Measurements from ENCODE around the gene REEP1.
"Not testable (repeated sequence)": the region's sequence is repeated elsewhere in the genome, so short reads cannot be mapped to it uniquely, and the experiment has no call there.

Gene REEP1

GRCh38 chr2:86347401-86347800 lies 10.0 kb upstream of the REEP1 start:
- DNase-seq (ENCODE audit: low read depth in 2 of 2, low spot score in 1 of 2): no peak

- not testable (repeated sequence) for DNase-seq (ENCODE audit: low read depth in 2 of 2, low spot score in 1 of 2)
Measured at GRCh38 chr2:86345783-86346370, 8.5 kb upstream of the REEP1 start.

- no peak for DNase-seq (ENCODE audit: low read depth in 2 of 2, low spot score in 1 of 2)
Measured at GRCh38 chr2:86344404-86344803, 7.0 kb upstream of the REEP1 start.

DNA sequence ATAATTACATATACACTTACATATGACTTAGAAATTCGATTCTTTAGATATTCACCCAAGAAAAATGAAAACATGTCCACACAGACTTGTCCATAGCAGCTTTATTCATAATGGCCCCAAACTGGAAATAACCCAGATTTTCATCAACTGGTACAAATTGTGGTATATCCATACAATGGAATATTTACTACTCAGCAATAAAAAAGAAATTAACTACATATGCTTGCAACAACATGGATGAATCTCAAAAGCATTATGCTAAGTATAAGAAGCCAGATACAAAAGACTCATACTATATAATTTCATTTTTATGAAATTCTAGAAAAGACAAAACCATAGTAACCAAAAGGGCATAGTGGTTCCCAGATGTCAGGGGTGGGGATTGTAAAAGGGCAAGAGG lies 5.1 kb upstream of the REEP1 start:
- DNase-seq (ENCODE audit: low read depth in 2 of 2, low spot score in 1 of 2): no peak

GRCh38 chr2:86341470-86341869 lies 4.0 kb upstream of the REEP1 start:
- no peak for DNase-seq (ENCODE audit: low read depth in 2 of 2, low spot score in 1 of 2)

DNA sequence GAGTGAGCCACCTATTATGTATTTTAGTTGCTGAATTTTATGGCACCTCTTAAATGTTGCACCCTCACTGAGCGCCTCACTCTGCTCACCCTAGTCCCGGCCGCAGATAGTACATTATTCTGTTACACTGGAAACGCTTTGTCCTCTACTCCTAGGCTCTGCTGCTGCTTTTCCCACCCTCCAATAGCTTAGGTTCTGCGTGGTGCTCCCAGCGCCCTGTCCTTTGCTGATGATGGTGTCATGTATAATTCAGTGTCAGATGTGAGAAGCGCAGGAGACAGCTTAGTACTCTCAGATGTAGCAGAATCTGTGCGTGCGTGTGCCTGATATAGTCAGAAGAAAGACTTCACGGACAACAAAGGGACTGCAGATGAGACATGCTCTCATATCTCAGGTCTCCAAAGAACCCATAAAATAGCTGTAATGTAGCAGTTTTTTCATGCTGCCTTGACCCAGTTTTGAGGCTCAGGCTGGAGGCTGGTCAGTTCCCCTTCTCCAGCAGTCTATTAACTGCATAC lies 1.4 kb upstream of the REEP1 start:
- no peak for DNase-seq (ENCODE audit: low read depth in 2 of 2, low spot score in 1 of 2)

DNA sequence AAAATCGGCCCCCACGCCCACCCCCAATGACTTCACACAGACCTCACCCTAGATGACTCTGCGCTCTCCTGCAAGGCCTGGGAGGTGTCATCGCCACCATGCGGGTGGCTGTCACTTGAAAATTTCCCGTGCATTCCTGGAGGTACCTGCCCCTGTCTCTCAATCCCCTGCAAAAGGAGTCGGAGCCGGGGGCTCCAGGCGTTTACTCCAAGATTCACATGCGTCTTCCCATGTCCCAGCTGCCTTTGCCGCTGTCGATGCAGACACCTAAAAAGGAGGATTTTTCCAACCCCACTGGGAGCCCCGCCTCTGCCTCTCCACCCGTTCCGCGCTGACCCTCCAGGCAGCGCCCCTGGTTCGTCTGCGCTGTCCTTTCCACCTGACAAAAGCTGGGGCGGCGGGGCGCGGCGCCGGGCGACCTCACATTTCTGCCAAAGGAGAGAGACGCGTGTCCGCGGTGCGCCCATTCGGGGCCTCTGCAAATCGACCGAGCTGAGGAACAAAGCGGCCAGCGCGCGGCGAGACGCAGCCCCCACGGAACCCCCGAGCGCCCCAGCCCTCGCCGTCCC lies 667 bp downstream of the REEP1 start:
- no peak for DNase-seq (ENCODE audit: low read depth in 2 of 2, low spot score in 1 of 2)

DNA sequence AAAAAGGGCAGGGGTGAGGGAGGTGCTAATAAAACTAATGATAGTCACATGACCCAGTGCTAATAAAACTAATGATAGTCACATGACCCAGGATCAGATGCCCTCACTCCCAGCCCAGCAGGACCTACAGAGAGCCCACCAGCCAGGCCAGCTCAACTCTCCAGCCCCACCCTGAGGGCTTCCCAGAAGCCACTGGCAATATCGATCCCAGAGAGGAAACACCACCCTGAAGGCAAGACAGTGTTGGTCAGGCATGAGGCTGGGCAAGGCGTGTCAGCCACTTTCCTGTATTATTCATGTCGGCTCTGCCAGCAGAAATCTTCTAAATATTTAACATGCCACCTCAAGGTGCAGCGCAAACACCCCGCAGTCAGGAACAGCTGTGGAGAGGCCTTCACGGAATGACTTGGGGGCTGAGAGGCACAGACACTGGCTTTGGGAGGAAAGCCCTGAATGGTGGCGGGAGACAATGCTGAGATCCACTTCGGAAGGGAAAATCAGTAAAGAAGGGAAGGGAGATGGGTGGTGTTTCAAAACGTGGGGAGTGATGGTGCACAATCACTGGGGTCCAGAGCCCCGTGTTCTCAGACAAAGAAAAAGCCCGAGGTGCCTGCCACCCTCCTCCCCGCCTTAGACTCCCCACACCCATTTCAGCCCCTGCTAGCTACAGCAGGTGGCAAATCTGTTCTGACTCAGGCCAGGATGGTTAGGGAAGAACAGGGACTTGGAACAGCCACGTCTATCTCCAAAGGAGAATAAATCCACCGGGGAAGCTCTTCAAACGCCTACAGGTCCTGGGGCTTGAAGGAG lies 1.4 kb downstream of the REEP1 start:
- no peak for DNase-seq (ENCODE audit: low read depth in 2 of 2, low spot score in 1 of 2)

DNA sequence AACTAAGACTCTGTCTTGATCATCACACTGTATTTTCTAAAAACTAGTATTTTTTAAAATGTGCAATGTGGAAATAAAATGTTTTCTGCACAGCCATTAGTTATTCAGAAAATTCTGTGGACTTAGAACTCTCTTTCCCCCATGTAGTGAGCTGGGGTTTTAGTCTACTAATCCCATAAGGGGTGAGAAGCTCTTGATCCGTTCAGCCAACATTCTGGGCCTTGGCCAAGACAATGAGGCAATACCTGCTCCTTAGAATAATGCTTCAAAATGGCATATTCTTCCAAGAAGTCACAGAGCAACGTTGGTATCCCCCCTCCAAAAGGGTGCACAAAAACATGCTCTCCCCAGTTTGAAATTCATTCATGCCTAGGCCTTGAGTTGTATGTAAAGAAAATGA lies 4.0 kb downstream of the REEP1 start:
- no peak for DNase-seq (ENCODE audit: low read depth in 2 of 2, low spot score in 1 of 2)

GRCh38 chr2:86332654-86333053 lies 4.8 kb downstream of the REEP1 start:
- no peak for DNase-seq (ENCODE audit: low read depth in 2 of 2, low spot score in 1 of 2)

DNA sequence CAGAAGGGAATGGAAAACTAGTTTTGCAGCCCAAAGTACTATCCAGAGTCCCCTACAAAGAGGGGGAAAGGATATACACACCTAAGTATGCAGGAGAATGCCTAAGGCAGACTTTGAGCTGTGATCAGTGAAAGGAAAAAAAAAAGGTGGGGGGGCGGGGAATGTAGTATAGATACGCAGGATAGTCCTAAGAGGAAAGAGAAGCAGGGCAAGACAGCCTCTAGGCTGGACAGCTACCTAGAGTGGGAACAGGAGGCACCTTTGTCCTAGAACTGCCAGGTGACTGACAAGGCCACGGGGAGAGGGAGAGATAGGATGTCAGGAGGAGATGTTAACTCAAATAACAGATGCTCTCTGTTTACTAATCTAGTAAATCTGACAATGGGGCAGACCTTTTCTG lies 6.0 kb downstream of the REEP1 start:
- no peak for DNase-seq (ENCODE audit: low read depth in 2 of 2, low spot score in 1 of 2)

DNA sequence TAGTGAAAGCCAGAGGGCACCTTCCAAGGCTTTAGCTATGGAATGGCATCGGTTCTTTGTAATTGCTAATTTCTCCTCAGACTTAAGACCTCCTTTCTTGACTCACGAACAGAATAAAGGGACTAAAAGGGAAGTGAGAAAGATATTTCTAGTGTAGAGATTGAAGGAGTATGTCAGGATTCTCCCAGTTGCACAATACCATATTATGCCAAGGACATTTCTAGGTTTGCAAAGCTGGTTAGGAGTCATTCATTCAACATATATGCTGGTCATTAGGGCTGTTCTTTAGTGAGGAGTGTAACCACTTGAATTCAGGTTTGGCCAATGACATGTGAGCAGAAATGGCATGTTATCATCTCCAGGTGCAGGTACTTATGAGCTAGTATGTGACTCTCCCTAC lies 7.4 kb downstream of the REEP1 start:
- no peak for DNase-seq (ENCODE audit: low read depth in 2 of 2, low spot score in 1 of 2)

GRCh38 chr2:86323273-86324021 lies 14.0 kb downstream of the REEP1 start:
- DNase-seq (ENCODE audit: low read depth in 2 of 2, low spot score in 1 of 2): no peak

- no peak for DNase-seq (ENCODE audit: low read depth in 2 of 2, low spot score in 1 of 2)
Measured at GRCh38 chr2:86319700-86320580, 17.5 kb downstream of the REEP1 start.

- no peak for DNase-seq (ENCODE audit: low read depth in 2 of 2, low spot score in 1 of 2)
Measured at GRCh38 chr2:86315084-86315483, 22.3 kb downstream of the REEP1 start.

GRCh38 chr2:86314125-86314524 lies 23.3 kb downstream of the REEP1 start:
- DNase-seq (ENCODE audit: low read depth in 2 of 2, low spot score in 1 of 2): no peak

GRCh38 chr2:86313341-86313740 lies 24.1 kb downstream of the REEP1 start:
- DNase-seq (ENCODE audit: low read depth in 2 of 2, low spot score in 1 of 2): no peak

- no peak for DNase-seq (ENCODE audit: low read depth in 2 of 2, low spot score in 1 of 2)
Measured at GRCh38 chr2:86311879-86312278, 25.5 kb downstream of the REEP1 start.

DNA sequence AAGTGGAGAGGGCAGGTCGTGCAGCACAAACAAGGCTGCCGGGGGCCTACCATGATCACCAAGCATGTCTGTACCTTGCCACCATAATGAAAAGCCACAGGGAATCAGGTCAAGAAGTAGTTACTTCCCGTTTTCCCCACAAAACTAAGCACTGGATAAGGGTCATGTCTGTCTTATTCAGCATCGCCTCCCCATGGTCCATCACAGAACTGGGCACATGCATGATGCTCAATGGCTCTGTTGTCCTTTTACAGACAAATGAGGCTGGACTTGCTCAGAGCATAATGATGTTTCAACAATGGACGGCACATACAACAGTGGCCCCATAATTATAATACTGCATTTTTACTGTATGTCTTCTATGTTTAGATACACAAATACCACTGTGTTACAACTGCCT lies 27.5 kb downstream of the REEP1 start:
- no peak for DNase-seq (ENCODE audit: low read depth in 2 of 2, low spot score in 1 of 2)

DNA sequence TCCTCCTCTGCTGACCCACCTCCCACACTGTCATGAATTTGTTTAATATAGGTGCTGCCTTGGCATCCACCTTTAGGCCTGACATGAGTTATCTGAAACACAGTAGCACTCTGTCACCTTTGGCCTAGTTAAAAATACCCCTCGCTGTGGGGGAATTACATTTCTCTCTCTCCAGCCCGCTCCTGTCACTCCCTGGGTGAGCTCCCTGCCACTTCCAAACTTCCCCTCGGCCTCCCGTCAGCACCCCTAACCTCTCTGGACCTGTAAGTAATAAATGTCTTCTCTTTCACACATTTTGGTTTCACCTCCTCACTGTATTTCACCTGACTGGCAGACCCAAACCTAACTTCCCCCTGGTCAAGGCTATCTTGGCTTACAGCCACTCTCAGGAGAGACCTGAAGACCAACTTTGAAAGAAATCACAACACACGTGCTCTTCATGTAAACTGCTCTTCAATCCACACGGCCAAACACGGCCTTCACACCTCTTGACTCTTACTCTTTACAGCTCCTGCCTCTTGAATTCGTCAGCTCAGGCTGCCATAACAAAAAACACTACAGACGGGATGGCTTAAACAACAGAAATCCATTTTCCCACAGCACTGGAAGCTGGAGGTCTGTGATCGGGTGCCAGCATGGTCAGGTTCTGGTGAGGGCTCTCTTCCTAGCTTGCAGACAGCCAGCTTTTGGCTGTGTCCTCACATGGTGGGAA lies 28.3 kb downstream of the REEP1 start:
- no peak for DNase-seq (ENCODE audit: low read depth in 2 of 2, low spot score in 1 of 2)

Measured in stimulated activated CD8-positive, alpha-beta memory T cell treated with anti-CD3 and anti-CD28 coated beads, Interleukin-4, amount 100 ng/mL, for 1 hour (primary cell).